IMR-90 (cell line): ENCODE data around the gene POLR1G. TPM values are rescaled to one million over a fixed set of nuclear protein-coding genes. Genes with fewer than 3 reads are reported as not detected.
A peak's percentile ranks its signal among the peaks of the same experiment; 100 is the strongest.

ENCODE experiments used
- ATAC-seq: fragments of 200-7000 bp; cut with Tn5 transposase; 2 replicates; pipeline ENCODE4 v1.9.1; 2020; ENCODE audit warnings: low read depth, mild to moderate bottlenecking, moderate library complexity
- BruUV-seq: library from RNA; stranded (reverse); fragments of 400-500 nt; replicated peaks from 2 replicates; lab custom pipeline; 2021; lab: Mats Ljungman, UMichigan
- CTCF ChIA-PET: fragments of 300-600 bp; formaldehyde crosslinking; extraction: SDS; loops from one replicate; lab custom pipeline; 2021; ENCODE audit warnings: antibody characterized with exemption; lab: Yijun Ruan, JAX
- POLR2A ChIA-PET: fragments of 300-600 bp; sonication (Branson Sonifier 250); formaldehyde crosslinking; loops from one replicate; lab custom pipeline; 2022; ENCODE audit warnings: antibody characterized with exemption; ENCODE audit not compliant: unreplicated experiment; lab: Charles Lee
- DNase-seq: peaks from one replicate; pipeline ENCODE4 v3.0.0; 2013
- H2AFZ ChIP-seq: replicated peaks from 2 replicates; pipeline ENCODE3; 2013; ENCODE audit warnings: low read length, mild to moderate bottlenecking; ENCODE audit not compliant: poor library complexity
- H2AK5ac ChIP-seq: 2 replicates; pipeline ENCODE4 v1.6.1; 2013; ENCODE audit warnings: low read depth, low read length, inconsistent platforms
- H2AK9ac ChIP-seq: replicated peaks from 2 replicates; pipeline ENCODE3; 2013; ENCODE audit warnings: mild to moderate bottlenecking, low read depth, low read length, moderate library complexity; ENCODE audit not compliant: poor library complexity
- H2BK120ac ChIP-seq: 2 replicates; pipeline ENCODE4 v1.6.1; 2013; ENCODE audit warnings: low read depth, low read length, inconsistent platforms
- H2BK15ac ChIP-seq: 3 replicates; pipeline ENCODE4 v1.6.1; 2013; ENCODE audit warnings: low read depth, low read length, inconsistent platforms
- H2BK20ac ChIP-seq: 2 replicates; pipeline ENCODE4 v1.6.1; 2013; ENCODE audit warnings: low read depth, mild to moderate bottlenecking, inconsistent platforms, low read length, moderate library complexity
- H2BK5ac ChIP-seq: 2 replicates; pipeline ENCODE4 v1.6.1; 2013; ENCODE audit warnings: mild to moderate bottlenecking, low read depth, low read length, inconsistent platforms; ENCODE audit not compliant: poor library complexity, severe bottlenecking
- H3K14ac ChIP-seq: replicated peaks from 2 replicates; pipeline ENCODE4 v1.6.1; 2013; ENCODE audit warnings: low read depth, low read length, inconsistent platforms
- H3K18ac ChIP-seq: 2 replicates; pipeline ENCODE4 v1.6.1; 2013; ENCODE audit warnings: low read depth, low read length, control low read depth
- H3K23ac ChIP-seq: 2 replicates; pipeline ENCODE4 v1.6.1; 2013; ENCODE audit warnings: low read depth, low read length, inconsistent platforms
- H3K27ac ChIP-seq: 2 replicates; pipeline ENCODE4 v1.5.1; 2013; ENCODE audit warnings: mild to moderate bottlenecking, control low read depth, low read length; ENCODE audit not compliant: insufficient read depth
- H3K27me3 ChIP-seq: 2 replicates; pipeline ENCODE4 v1.6.1; 2013; ENCODE audit warnings: low read length; ENCODE audit not compliant: control insufficient read depth, insufficient read depth
- H3K36me3 ChIP-seq: 2 replicates; pipeline ENCODE4 v1.6.1; 2013; ENCODE audit warnings: low read length, mixed read lengths; ENCODE audit not compliant: control insufficient read depth, insufficient read depth
- H3K4ac ChIP-seq: 2 replicates; pipeline ENCODE4 v1.6.1; 2013; ENCODE audit warnings: low read depth, low read length, inconsistent platforms
- H3K4me1 ChIP-seq: 2 replicates; pipeline ENCODE4 v1.6.1; 2013; ENCODE audit warnings: low read length, mixed read lengths; ENCODE audit not compliant: control insufficient read depth, insufficient read depth
- H3K4me2 ChIP-seq: 2 replicates; pipeline ENCODE4 v1.6.1; 2013; ENCODE audit warnings: low read depth, mild to moderate bottlenecking, control low read depth, low read length, moderate library complexity
- H3K4me3 ChIP-seq: 2 replicates; pipeline ENCODE4 v1.5.1; 2013; ENCODE audit warnings: low read depth, mild to moderate bottlenecking, control low read depth, low read length, moderate library complexity; ENCODE audit not compliant: insufficient read depth
- H3K56ac ChIP-seq: 2 replicates; pipeline ENCODE4 v1.6.1; 2013; ENCODE audit warnings: low read length, inconsistent platforms; ENCODE audit not compliant: insufficient read depth; ENCODE audit errors: extremely low read depth
- H3K79me1 ChIP-seq, 2 experiments: 2 replicates each; pipeline ENCODE4 v1.6.1; 2013; ENCODE audit warnings: low read length in 2 of 2, inconsistent platforms in 1 of 2, low read depth in 1 of 2
- H3K9ac ChIP-seq: 2 replicates; pipeline ENCODE4 v1.6.1; 2013; ENCODE audit warnings: low read depth, low read length, control low read depth
- H3K9me1 ChIP-seq: 2 replicates; pipeline ENCODE4 v1.6.1; 2013; ENCODE audit warnings: low read length, inconsistent platforms; ENCODE audit not compliant: insufficient read depth
- H3K9me3 ChIP-seq: 2 replicates; pipeline ENCODE4 v1.6.1; 2013; ENCODE audit warnings: low read length; ENCODE audit not compliant: control insufficient read depth, insufficient read depth
- H4K20me1 ChIP-seq: 2 replicates; pipeline ENCODE4 v1.6.1; 2013; ENCODE audit warnings: low read length, inconsistent platforms; ENCODE audit not compliant: insufficient read depth
- H4K5ac ChIP-seq: 2 replicates; pipeline ENCODE4 v1.6.1; 2013; ENCODE audit warnings: mild to moderate bottlenecking, low read depth, low read length, control low read depth
- H4K8ac ChIP-seq, 2 experiments: 2 replicates each; pipeline ENCODE4 v1.6.1; 2013; ENCODE audit warnings: low read depth in 2 of 2, low read length in 2 of 2, control low read depth in 1 of 2, inconsistent platforms in 1 of 2
- H4K91ac ChIP-seq: 2 replicates; pipeline ENCODE4 v1.6.1; 2013; ENCODE audit warnings: low read depth, low read length, inconsistent platforms; ENCODE audit not compliant: insufficient read depth
- CEBPB ChIP-seq: IDR thresholded peaks from 2 replicates; pipeline ENCODE4 v1.6.1; 2012; ENCODE audit warnings: low read depth, low read length, improper control_type of control experiment
- CTCF ChIP-seq: conservative IDR thresholded peaks from 2 replicates; pipeline ENCODE4 v1.5.1; 2012; ENCODE audit warnings: mild to moderate bottlenecking, low read depth, low read length, improper control_type of control experiment
- FOS ChIP-seq: fragments of 150-350 bp; IDR thresholded peaks from 2 replicates; pipeline ENCODE4 v1.6.1; 2016; ENCODE audit warnings: low read depth, low read length
- MAFK ChIP-seq: IDR thresholded peaks from 2 replicates; pipeline ENCODE4 v1.6.1; 2012; ENCODE audit warnings: low read depth, low read length, improper control_type of control experiment
- MAZ ChIP-seq: IDR thresholded peaks from 2 replicates; pipeline ENCODE4 v1.6.1; 2012; ENCODE audit warnings: low read depth, mild to moderate bottlenecking, low read length, improper control_type of control experiment, moderate library complexity, borderline replicate concordance
- NFE2L2 ChIP-seq: fragments of 150-350 bp; IDR thresholded peaks from 2 replicates; pipeline ENCODE4 v1.6.1; 2016; ENCODE audit warnings: low read depth, mild to moderate bottlenecking, low read length
- POLR2A ChIP-seq: IDR thresholded peaks from 2 replicates; pipeline ENCODE4 v1.6.1; 2012; ENCODE audit warnings: mild to moderate bottlenecking, low read depth, low read length
- RAD21 ChIP-seq: IDR thresholded peaks from 2 replicates; pipeline ENCODE4 v1.6.1; 2012; ENCODE audit warnings: low read length, improper control_type of control experiment
- RCOR1 ChIP-seq: IDR thresholded peaks from 2 replicates; pipeline ENCODE4 v1.6.1; 2012; ENCODE audit warnings: mild to moderate bottlenecking, low read length, improper control_type of control experiment; ENCODE audit not compliant: insufficient replicate concordance
- RFX5 ChIP-seq: IDR thresholded peaks from 2 replicates; pipeline ENCODE4 v1.8.0; 2012; ENCODE audit warnings: low read depth, mild to moderate bottlenecking, low read length, moderate library complexity
- SMC3 ChIP-seq: fragments of 150-350 bp; IDR thresholded peaks from 2 replicates; pipeline ENCODE4 v1.6.1; 2016; ENCODE audit warnings: low read depth, mild to moderate bottlenecking, antibody characterized with exemption, low read length, moderate library complexity
- USF2 ChIP-seq: fragments of 150-350 bp; IDR thresholded peaks from 2 replicates; pipeline ENCODE4 v1.6.1; 2017; ENCODE audit warnings: mild to moderate bottlenecking, antibody characterized with exemption, low read length, low read depth
- WGBS, 2 experiments: methylation state at CpG; one replicate each; pipeline versions ENCODE4 v1.1.5 to v1.1.7; 2013; ENCODE audit warnings: missing lambda C conversion rate in 2 of 2; ENCODE audit not compliant: insufficient read length in 1 of 2; ENCODE audit errors: extremely low coverage in 2 of 2; 5-methylcytosine and 5-hydroxymethylcytosine counted together
- dilution Hi-C: fragments of 300-500 bp; cut with HindIII; formaldehyde crosslinking; loops from one replicate; pipeline ENCODE4 v1.14.3; 2018; ENCODE audit warnings: low sequenced_read_pairs; ENCODE audit not compliant: unreplicated experiment
- in situ Hi-C: fragments of 300-500 bp; cut with MboI; formaldehyde crosslinking; loops from 3 replicates; pipeline ENCODE4 v1.14.3; 2019; ENCODE audit warnings: low sequenced_read_pairs, inconsistent platforms, mixed read lengths
- intact Hi-C: fragments of 100-400 bp; cut with micrococcal nuclease; formaldehyde crosslinking; loops from 2 replicates; pipeline ENCODE4 v1.10.0; 2022
- polyA plus RNA-seq, 3 experiments: library from polyadenylated mRNA; depleted of rRNA; stranded (reverse); fragments of >200 nt; gene quantifications; 2 replicates each; pipeline ENCODE4 v1.2.3, GENCODE V29; 2012; ENCODE audit warnings: low replicate concordance in 1 of 3
- total RNA-seq: library from RNA; depleted of rRNA; stranded (reverse); fragments of >200 nt; gene quantifications from 2 replicates; pipeline ENCODE4 v1.2.3, GENCODE V29; 2012

The POLR1G gene
- total and polyA plus RNA-seq, 2 of the 4 experiments (the other 2 are of a cell fraction), result 8.0 to 12.5 TPM

DNA sequence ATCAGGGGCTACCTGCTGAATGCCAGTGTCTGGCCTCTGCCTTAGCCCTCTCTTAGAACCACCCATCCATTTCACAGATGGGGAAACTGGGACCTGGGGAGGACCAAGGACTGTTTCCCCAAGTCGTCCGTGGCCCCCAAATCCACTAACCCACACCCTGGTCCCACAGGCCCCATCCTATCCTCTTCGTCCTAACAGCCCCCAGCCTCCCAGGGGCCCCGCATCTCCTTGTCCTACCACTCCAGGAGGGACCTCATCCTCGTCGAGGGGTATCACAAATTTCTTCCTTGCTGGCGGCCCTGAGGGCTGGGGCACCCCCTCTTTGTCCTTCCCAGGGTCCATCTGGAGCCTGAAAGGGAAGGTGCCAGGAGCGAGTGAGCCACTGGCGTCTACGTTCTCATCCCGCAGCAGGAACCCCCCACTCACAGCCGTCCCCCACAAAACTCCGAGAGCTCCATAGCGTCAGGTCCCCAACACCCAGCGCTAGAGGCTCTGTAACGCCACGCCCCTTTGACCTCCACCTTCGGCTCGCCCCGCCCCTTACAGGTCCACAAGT is 16.7 kb downstream of the POLR1G start:
- Histone ChIP-seq H3K4ac (peak overlapping the region; percentile 88), H2AK9ac (peak overlapping the region; percentile 95), H3K9me3 (no peaks in the 10 kb centered on the region), H2BK20ac (peak overlapping the region; percentile 64), H4K8ac (peak overlapping the region; percentile 91 to 92), H3K9ac (peak overlapping the region; percentile 78), H3K9me1 (no peaks in the 10 kb centered on the region; the same call in 1 of the 2 replicates), H3K14ac (peak overlapping the region; percentile 93), H3K4me2 (peak overlapping the region; percentile 85), H2AFZ (peak overlapping the region; percentile 87), H2BK5ac (peak overlapping the region; percentile 75), H2AK5ac (peak overlapping the region; percentile 80), H2BK15ac (peak overlapping the region; percentile 70; the same call in 2 of the 3 replicates), H3K27me3 (no peaks in the 10 kb centered on the region), H3K4me3 (peak overlapping the region; percentile 70), H3K56ac (peak overlapping the region; percentile 59), H3K23ac (peak overlapping the region; percentile 78; the same call in 1 of the 2 replicates), H3K27ac (peak overlapping the region; percentile 98), H3K4me1 (peaks cover 5% of the 10 kb centered on the region), H4K5ac (peak overlapping the region; percentile 53), H3K18ac (peak overlapping the region; percentile 31), H3K36me3 (peaks cover 25% of the 10 kb centered on the region), H2BK120ac (peak overlapping the region; percentile 70), H4K91ac (peak overlapping the region; percentile 69), H4K20me1 (no peaks in the 10 kb centered on the region), H3K79me1 (peaks cover 14 to 48% of the 10 kb centered on the region in 2 experiments)
- BruUV-seq, result TSS peak; percentile 43
- in situ Hi-C loops, result no loop called here
- ChIA-PET POLR2A (no interaction called here), CTCF (no interaction called here)
- DNase-seq, result no peak
- ATAC-seq, result no peak
- intact Hi-C loops, result no loop called here
- 4% methylated on average over 10 of the region's 20 CpGs; no CpG with 5 or more reads in 1 of the 2 experiments for WGBS, 2 experiments
- no peak for TF ChIP-seq SMC3
- TF ChIP-seq RFX5, result no peak
- no peak for TF ChIP-seq RCOR1
- TF ChIP-seq POLR2A, result no peak
- TF ChIP-seq FOS, result no peak
- TF ChIP-seq MAZ, result no peak
- TF ChIP-seq MAFK, result no peak
- TF ChIP-seq NFE2L2, result no peak
- no peak for TF ChIP-seq CTCF
- TF ChIP-seq RAD21, result no peak
- TF ChIP-seq CEBPB, result no peak
- TF ChIP-seq USF2, result no peak
- dilution Hi-C loops, result no loop called here
